HEK293 (cell line): ENCODE data around the gene PRR22.

Experiments
- ZBTB11 ChIP-seq: fragments of 450-650 bp; formaldehyde crosslinking; conservative IDR thresholded peaks from 2 replicates; pipeline ENCODE4 v1.5.1; 2016; ENCODE audit warnings: low read depth, missing biosample characterization, missing genetic modification characterization
- ZNF530 ChIP-seq: fragments of 450-650 bp; formaldehyde crosslinking; IDR thresholded peaks from 2 replicates; pipeline ENCODE4 v1.5.1; 2016; ENCODE audit warnings: low read depth, missing biosample characterization, missing genetic modification characterization
- TF ChIP-seq, protein P1 (sequence below): fragments of 450-650 bp; formaldehyde crosslinking; IDR thresholded peaks from 2 replicates; pipeline ENCODE4 v1.5.1; 2016; ENCODE audit warnings: missing biosample characterization, missing genetic modification characterization

DNA sequence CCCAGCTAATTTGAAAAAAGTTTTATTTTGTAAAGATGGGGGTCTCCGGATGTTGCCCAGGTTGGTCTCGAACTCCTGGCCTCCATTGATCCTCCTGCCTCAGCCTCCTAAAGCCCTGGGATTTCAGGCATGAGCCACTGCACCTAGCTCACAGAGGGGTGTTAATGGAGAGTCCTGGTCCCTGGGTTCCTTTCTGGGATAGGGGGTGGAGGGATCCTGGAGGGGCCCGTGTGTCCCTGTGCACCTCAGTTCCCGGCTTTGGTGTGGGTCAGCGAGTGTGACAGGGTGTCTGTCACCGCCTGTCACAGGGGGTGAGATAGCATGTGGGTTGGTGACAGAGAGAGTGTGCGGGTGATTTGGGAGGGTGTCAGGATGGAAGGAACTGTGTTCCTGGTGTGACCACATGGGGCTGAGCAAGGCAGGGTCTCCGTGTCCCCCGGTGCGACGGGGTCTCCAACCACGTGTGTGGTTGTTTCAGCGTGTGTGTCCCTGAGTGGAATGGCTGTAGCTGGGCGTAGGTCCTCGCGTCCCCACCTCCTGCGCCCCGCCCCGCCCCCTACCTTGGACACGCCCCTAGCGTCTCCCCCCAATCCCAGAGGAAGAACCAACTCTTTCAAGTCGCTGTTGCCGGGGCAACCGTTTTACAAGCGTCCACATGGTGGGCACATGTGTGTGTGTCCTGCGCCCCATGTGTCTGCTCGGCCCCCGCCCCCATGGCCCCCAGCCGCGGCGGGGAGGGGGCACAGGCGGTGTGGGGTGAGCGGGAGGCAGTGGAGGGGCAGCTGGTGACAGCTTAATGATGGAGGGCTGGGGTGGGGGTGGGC, 17.5 kb upstream of the PRR22 start:
- TF ChIP-seq, protein P1, sequence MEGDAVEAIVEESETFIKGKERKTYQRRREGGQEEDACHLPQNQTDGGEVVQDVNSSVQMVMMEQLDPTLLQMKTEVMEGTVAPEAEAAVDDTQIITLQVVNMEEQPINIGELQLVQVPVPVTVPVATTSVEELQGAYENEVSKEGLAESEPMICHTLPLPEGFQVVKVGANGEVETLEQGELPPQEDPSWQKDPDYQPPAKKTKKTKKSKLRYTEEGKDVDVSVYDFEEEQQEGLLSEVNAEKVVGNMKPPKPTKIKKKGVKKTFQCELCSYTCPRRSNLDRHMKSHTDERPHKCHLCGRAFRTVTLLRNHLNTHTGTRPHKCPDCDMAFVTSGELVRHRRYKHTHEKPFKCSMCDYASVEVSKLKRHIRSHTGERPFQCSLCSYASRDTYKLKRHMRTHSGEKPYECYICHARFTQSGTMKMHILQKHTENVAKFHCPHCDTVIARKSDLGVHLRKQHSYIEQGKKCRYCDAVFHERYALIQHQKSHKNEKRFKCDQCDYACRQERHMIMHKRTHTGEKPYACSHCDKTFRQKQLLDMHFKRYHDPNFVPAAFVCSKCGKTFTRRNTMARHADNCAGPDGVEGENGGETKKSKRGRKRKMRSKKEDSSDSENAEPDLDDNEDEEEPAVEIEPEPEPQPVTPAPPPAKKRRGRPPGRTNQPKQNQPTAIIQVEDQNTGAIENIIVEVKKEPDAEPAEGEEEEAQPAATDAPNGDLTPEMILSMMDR (tag by site-specific recombination), result no peak
- no peak for TF ChIP-seq ZNF530 (tag by site-specific recombination)
- no peak for TF ChIP-seq ZBTB11 (tag by site-specific recombination)
